ENCODE results near the gene AMBP.

AMBP gene

GRCh38 chr9:114112778-114113584, 34.9 kb upstream of the AMBP start:
- DNase-seq (ENCODE audit: low read depth) = no peak

GRCh38 chr9:114112325-114112724, 34.2 kb upstream of the AMBP start:
- DNase-seq (ENCODE audit: low read depth) = no peak

GRCh38 chr9:114110180-114110579, 32.1 kb upstream of the AMBP start:
- no peak for DNase-seq (ENCODE audit: low read depth)

- no peak for DNase-seq (ENCODE audit: low read depth)
Measured at GRCh38 chr9:114109124-114109523, 31.0 kb upstream of the AMBP start.

GRCh38 chr9:114108016-114108833, 30.1 kb upstream of the AMBP start:
- peak; percentile 20 for DNase-seq (ENCODE audit: low read depth)

GRCh38 chr9:114107286-114108001, 29.3 kb upstream of the AMBP start:
- no peak for DNase-seq (ENCODE audit: low read depth)

- no peak for DNase-seq (ENCODE audit: low read depth)
Measured at GRCh38 chr9:114105236-114105635, 27.1 kb upstream of the AMBP start.

GRCh38 chr9:114102484-114102883, 24.4 kb upstream of the AMBP start:
- DNase-seq (ENCODE audit: low read depth) = no peak

- DNase-seq (ENCODE audit: low read depth) = no peak
Measured at GRCh38 chr9:114100536-114100935, 22.4 kb upstream of the AMBP start.

GRCh38 chr9:114099669-114100270, 21.7 kb upstream of the AMBP start:
- DNase-seq (ENCODE audit: low read depth) = no peak

- no peak for DNase-seq (ENCODE audit: low read depth)
Measured at GRCh38 chr9:114098936-114099668, 21.0 kb upstream of the AMBP start, which contains the start of gene KIF12. TSS of gene KIF12 (minus strand) at chr9:114099292. CDS start at chr9:114099276, 16 bp downstream.

- DNase-seq (ENCODE audit: low read depth) = no peak
Measured at GRCh38 chr9:114098021-114098935, 20.2 kb upstream of the AMBP start.

- no peak for DNase-seq (ENCODE audit: low read depth)
Measured at GRCh38 chr9:114097613-114098020, 19.5 kb upstream of the AMBP start.

GRCh38 chr9:114096866-114097612, 18.9 kb upstream of the AMBP start:
- DNase-seq (ENCODE audit: low read depth) = no peak

- no peak for DNase-seq (ENCODE audit: low read depth)
Measured at GRCh38 chr9:114096041-114096511, 18.0 kb upstream of the AMBP start.

GRCh38 chr9:114094971-114095370, 16.9 kb upstream of the AMBP start:
- DNase-seq (ENCODE audit: low read depth) = no peak

- DNase-seq (ENCODE audit: low read depth) = no peak
Measured at GRCh38 chr9:114093761-114094505, 15.8 kb upstream of the AMBP start.

- DNase-seq (ENCODE audit: low read depth) = no peak
Measured at GRCh38 chr9:114093031-114093471, 15.0 kb upstream of the AMBP start.

Data from T follicular helper cell (primary cell).